Measurements from ENCODE around the gene ALPK1.

GRCh38 chr4:112276113-112276512 lies 21.1 kb upstream of the ALPK1 start:
- TF ChIP-seq CTCF (conservative IDR thresholded peaks at IDR 0.05; ENCODE audit: low read length) (no peak), EZH2phosphoT487 (IDR thresholded peaks at IDR 0.05; ENCODE audit: borderline replicate concordance, low read depth, low read length) (no peak)
